BJ (cell line): ENCODE data around the gene ZBTB5. TPM values are rescaled to one million over a fixed set of nuclear protein-coding genes. Genes with fewer than 3 reads are reported as not detected.
A peak's percentile ranks its signal among the peaks of the same experiment; 100 is the strongest.

Source experiments
- CTCF ChIA-PET: fragments of 350-600 bp; formaldehyde crosslinking; extraction: SDS; loops from one replicate; lab custom pipeline; 2021; ENCODE audit warnings: antibody characterized with exemption, inconsistent platforms; lab: Yijun Ruan, JAX
- POLR2A ChIA-PET: fragments of 300-600 bp; sonication (Branson Sonifier 250); formaldehyde crosslinking; extraction: SDS; loops from one replicate; lab custom pipeline; 2021; ENCODE audit warnings: antibody characterized with exemption; lab: Charles Lee
- DNase-seq: peaks from one replicate; pipeline ENCODE4 v3.0.0-alpha.2; 2011; ENCODE audit warnings: low read depth
- H3K27me3 ChIP-seq: 2 replicates; pipeline ENCODE4 v1.6.0; 2011; ENCODE audit warnings: low read length; ENCODE audit not compliant: control insufficient read depth, insufficient read depth
- H3K36me3 ChIP-seq: 2 replicates; pipeline ENCODE4 v1.5.1; 2011; ENCODE audit warnings: low read length; ENCODE audit not compliant: control insufficient read depth, insufficient read depth
- H3K4me3 ChIP-seq: 2 replicates; pipeline ENCODE4 v1.5.1; 2011; ENCODE audit warnings: low read depth, mild to moderate bottlenecking, control low read depth, low read length
- CTCF ChIP-seq: IDR thresholded peaks from 2 replicates; pipeline ENCODE4 v1.5.1; 2011; ENCODE audit warnings: low read depth, mild to moderate bottlenecking, control low read depth, inconsistent platforms, low read length, moderate library complexity; ENCODE audit not compliant: insufficient read depth
- polyA plus RNA-seq: library from polyadenylated mRNA; depleted of rRNA; stranded (reverse); fragments of >200 nt; gene quantifications from 2 replicates; pipeline ENCODE4 v1.2.3, GENCODE V29; 2011

ZBTB5 gene
- polyA plus RNA-seq, 1 experiment: 12.6 TPM

GRCh38 chr9:37417857-37418618 is 47.2 kb downstream of the ZBTB5 start:
- ChIA-PET CTCF (interaction anchor here (0.9 kb wide), 1 partner anchor 10 kb away, joined by 3 read pairs; no protein-coding TSS in a partner anchor), POLR2A (no interaction called here)
- Histone ChIP-seq H3K36me3 (no peaks in the 10 kb centered on the region), H3K27me3 (no peaks in the 10 kb centered on the region), H3K4me3 (no peak overlapping the region)
- no peak for TF ChIP-seq CTCF
- DNase-seq: no peak

DNA sequence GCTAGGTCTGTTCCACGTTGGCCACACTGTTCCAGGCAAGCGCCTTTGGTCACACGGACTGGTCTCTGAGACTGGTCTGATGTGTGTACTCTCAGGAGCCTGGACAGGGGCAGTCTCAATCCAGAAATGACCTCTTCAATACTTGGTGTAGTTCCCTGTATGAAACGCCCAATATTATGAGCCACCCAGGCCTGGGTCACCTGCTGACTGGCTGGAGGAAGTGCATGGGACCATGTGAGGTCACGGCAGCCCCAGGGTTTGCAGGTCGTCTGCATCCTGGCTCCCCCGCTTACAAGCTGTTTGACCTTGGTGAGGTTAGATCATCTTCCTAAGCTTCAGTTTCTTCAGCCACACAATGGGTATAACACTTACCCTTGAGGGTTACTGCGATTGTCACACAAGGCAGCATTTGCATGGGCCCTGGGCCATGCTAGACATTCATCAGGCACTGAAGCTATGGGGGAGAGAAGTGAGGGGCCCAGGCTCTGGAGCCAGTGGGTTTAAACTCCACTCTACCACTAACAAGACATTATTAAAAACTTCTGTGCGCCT is 47.9 kb downstream of the ZBTB5 start:
- H3K27me3 ChIP-seq: no peaks in the 10 kb centered on the region
- H3K4me3 ChIP-seq: no peak overlapping the region
- POLR2A ChIA-PET: no interaction called here
- no peaks in the 10 kb centered on the region for H3K36me3 ChIP-seq
- CTCF ChIA-PET: no interaction called here
- no peak for TF ChIP-seq CTCF
- DNase-seq: no peak

- Histone ChIP-seq H3K36me3 (no peaks in the 10 kb centered on the region), H3K4me3 (no peak overlapping the region), H3K27me3 (no peaks in the 10 kb centered on the region)
- POLR2A ChIA-PET: no interaction called here
- CTCF ChIA-PET: interaction anchor here (0.6 to 1.5 kb wide), 12 partner anchors 9 to 1067 kb away, joined by 3 to 11 read pairs (median 3); partner anchors contain the start of gene POLR1E
- DNase-seq: no peak
- TF ChIP-seq CTCF: peak; percentile 80
Measured at GRCh38 chr9:37415011-37415719, 50.1 kb downstream of the ZBTB5 start.

DNA sequence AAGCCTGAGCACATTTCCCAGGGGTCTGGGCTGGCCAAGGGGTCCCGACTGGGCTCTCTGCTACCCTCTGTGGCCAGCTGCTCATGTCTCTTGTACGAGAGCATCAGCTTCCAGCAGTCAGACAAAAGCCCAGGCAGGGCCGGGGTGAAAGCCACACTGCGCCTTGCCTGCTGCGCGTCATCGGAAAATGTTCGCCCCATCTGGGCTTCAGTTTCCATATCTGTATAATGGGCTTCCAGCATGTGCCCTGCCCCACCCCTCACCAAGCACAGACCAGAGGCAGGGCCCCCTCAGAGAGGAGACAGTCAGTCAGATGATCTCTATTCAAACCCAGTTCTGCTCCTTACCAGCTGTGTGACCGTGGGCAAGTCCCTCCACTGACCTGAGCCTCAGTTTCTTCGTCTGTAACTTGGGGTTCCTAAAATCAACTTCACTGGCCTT is 50.7 kb downstream of the ZBTB5 start:
- ChIA-PET CTCF (interaction anchor here (0.6 to 1.5 kb wide), 5 partner anchors 8 to 419 kb away, joined by 3 to 11 read pairs (median 4); no protein-coding TSS in a partner anchor), POLR2A (no interaction called here)
- H3K36me3 ChIP-seq: no peaks in the 10 kb centered on the region
- DNase-seq: no peak
- no peaks in the 10 kb centered on the region for H3K27me3 ChIP-seq
- no peak for TF ChIP-seq CTCF
- no peak overlapping the region for H3K4me3 ChIP-seq

DNA sequence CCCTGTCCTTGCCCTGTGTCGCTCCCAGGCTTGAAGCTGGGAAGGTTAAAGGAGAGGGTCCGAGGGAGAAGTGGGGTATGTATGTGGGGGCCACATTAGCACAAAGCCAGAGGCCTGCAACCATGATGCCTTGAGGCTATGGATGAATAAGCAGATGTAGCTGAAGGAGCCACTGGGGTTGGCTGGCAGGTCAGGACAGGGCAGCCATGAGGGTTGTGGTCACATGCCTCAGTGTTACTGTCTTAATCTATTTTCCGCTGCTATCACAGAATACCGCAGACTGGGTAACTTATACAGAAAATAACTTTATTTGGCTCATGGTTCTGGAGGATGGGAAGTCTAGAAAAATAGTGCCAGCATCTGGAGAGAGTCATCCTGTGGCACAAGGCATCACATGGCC is 51.9 kb downstream of the ZBTB5 start:
- ChIA-PET POLR2A (no interaction called here), CTCF (interaction anchor here (1.2 to 4.7 kb wide), 2 partner anchors 417 to 540 kb away, joined by 5 to 25 read pairs; no protein-coding TSS in a partner anchor)
- DNase-seq: no peak
- Histone ChIP-seq H3K36me3 (no peaks in the 10 kb centered on the region), H3K4me3 (no peak overlapping the region), H3K27me3 (no peaks in the 10 kb centered on the region)
- no peak for TF ChIP-seq CTCF
